Mucosa of descending colon (tissue), 3 donors: Measurements from ENCODE around the gene SH3GL3. TPM values are rescaled to one million over a fixed set of nuclear protein-coding genes. Genes with fewer than 3 reads are reported as not detected.
A peak's percentile ranks its signal among the peaks of the same experiment; 100 is the strongest.

Source experiments
- ATAC-seq: fragments of 200-7000 bp; cut with Tn5 transposase; one replicate; pipeline ENCODE4 v1.9.1; 2020; ENCODE audit warnings: mild to moderate bottlenecking, moderate library complexity
- DNase-seq, 3 donors: peaks; one replicate each; pipeline ENCODE4 v3.0.0-alpha.2; 2020
- H3K36me3 ChIP-seq: fragments of 200-600 bp; one replicate; pipeline ENCODE4 v1.8.0; 2021; ENCODE audit warnings: low read depth, mild to moderate bottlenecking
- H3K4me1 ChIP-seq: fragments of 200-600 bp; one replicate; pipeline ENCODE4 v1.8.0; 2021; ENCODE audit warnings: low read depth, mild to moderate bottlenecking
- H3K4me3 ChIP-seq: fragments of 200-600 bp; one replicate; pipeline ENCODE4 v1.8.0; 2021; ENCODE audit warnings: mild to moderate bottlenecking
- H3K9me3 ChIP-seq: fragments of 200-600 bp; one replicate; pipeline ENCODE4 v1.8.0; 2021; ENCODE audit warnings: mild to moderate bottlenecking
- intact Hi-C, 2 donors: fragments of 100-400 bp; cut with DNase I in 1 of 2; cut with micrococcal nuclease in 1 of 2; formaldehyde crosslinking; loops; one replicate each; pipeline versions ENCODE4 v1.11.0 to v1.11.1; 2022; cut with DNase I, micrococcal nuclease
- long read RNA-seq, 2 donors: library from polyadenylated mRNA; unstranded; transcript quantifications; one replicate each; pipeline ENCODE4 v2.0.0, GENCODE V29; 2019 to 2021
- total RNA-seq, 3 donors: library from RNA; stranded (reverse); fragmentation: NEBNext Ultra II Directional in 2 of 3; extraction: Animal tissue kit (Norgen Biotek cat#: 25700) in 2 of 3; gene quantifications; one replicate each; pipeline versions ENCODE4 v1.2.1 to v1.2.4, GENCODE V29; 2021 to 2023
- TF ChIP-seq, protein P1 (sequence below): fragments of 200-600 bp; IDR thresholded peaks from one replicate; pipeline ENCODE4 v1.8.0; 2022; ENCODE audit warnings: antibody characterized with exemption, mild to moderate bottlenecking
- donor health status: DM: no; HTN: no; CAD: no; lungs with moderate emphysema.
- donor health status: DM: no; HTN: no; CAD: no.
- donor health status: DM: no; HTN: yes; CAD: no.

The SH3GL3 gene, protein sequence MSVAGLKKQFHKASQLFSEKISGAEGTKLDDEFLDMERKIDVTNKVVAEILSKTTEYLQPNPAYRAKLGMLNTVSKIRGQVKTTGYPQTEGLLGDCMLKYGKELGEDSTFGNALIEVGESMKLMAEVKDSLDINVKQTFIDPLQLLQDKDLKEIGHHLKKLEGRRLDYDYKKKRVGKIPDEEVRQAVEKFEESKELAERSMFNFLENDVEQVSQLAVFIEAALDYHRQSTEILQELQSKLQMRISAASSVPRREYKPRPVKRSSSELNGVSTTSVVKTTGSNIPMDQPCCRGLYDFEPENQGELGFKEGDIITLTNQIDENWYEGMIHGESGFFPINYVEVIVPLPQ
- total RNA-seq: 1 to 10 TPM in 1 of 3 donors, not detected in 2; 1.2 TPM
- long read RNA-seq, donor 1, partial matches to known transcripts: 0 of 2 reads
- long read RNA-seq, donor 1, other reads (novel, unspliced or antisense): 1 of 2 reads
- long read RNA-seq, donor 2: 0 reads

DNA sequence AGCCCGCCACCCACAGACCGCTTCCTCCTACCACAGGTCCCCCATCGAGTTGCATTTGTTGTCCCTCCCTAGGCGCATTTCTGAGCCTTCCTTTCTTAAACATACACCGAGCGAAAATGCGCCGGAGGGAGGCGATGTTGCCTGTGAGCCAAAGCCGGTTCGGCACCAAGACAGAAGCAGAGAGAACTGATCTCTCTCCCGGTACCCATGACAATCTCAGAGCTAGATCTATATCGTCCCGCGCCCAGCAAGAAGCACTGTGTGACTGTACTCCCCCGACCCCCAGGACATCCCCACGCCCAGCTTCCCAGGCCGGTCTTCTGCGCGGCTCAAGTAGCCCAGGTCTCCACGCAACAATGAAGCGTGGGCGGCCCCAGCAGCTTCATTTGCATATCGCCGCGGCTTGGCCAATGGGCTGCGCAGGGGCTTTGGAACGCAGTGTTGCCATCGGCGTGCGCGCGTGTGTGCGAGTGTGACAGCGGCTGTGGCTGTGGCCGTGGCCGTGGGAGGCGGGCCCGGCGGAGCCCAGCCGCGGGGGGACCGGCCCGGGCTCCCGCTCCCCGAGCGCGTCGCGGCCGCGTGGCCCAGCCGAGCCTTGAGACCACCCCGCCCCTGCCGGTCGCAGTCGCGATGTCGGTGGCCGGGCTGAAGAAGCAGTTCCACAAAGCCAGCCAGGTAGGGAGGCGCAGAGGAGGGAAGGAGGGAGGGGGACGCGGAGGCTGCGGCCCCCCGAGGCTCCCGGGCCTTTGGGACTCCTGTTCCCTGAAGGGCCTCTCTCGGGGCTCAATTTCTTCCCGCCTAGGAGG is at the start of gene SH3GL3:
Gene SH3GL3 (plus strand): TSS at position 438 of the 806 bp plus-strand sequence. CDS start 193 bp downstream, at position 631.
- Histone ChIP-seq H3K9me3 (no peaks in the 10 kb centered on the region), H3K4me1 (peaks cover 3% of the 10 kb centered on the region), H3K36me3 (no peaks in the 10 kb centered on the region), H3K4me3 (no peak within 1 kb of the TSS)
- ATAC-seq: peak; percentile 92
- intact Hi-C loops: loop anchor here in 1 of 2 donors (10.0 kb wide), 1 partner anchor 108 kb away; no protein-coding TSS in a partner anchor
- peak; percentile 56 to 66 (median 66) for DNase-seq
- TF ChIP-seq, protein P1, sequence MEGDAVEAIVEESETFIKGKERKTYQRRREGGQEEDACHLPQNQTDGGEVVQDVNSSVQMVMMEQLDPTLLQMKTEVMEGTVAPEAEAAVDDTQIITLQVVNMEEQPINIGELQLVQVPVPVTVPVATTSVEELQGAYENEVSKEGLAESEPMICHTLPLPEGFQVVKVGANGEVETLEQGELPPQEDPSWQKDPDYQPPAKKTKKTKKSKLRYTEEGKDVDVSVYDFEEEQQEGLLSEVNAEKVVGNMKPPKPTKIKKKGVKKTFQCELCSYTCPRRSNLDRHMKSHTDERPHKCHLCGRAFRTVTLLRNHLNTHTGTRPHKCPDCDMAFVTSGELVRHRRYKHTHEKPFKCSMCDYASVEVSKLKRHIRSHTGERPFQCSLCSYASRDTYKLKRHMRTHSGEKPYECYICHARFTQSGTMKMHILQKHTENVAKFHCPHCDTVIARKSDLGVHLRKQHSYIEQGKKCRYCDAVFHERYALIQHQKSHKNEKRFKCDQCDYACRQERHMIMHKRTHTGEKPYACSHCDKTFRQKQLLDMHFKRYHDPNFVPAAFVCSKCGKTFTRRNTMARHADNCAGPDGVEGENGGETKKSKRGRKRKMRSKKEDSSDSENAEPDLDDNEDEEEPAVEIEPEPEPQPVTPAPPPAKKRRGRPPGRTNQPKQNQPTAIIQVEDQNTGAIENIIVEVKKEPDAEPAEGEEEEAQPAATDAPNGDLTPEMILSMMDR: no peak

DNA sequence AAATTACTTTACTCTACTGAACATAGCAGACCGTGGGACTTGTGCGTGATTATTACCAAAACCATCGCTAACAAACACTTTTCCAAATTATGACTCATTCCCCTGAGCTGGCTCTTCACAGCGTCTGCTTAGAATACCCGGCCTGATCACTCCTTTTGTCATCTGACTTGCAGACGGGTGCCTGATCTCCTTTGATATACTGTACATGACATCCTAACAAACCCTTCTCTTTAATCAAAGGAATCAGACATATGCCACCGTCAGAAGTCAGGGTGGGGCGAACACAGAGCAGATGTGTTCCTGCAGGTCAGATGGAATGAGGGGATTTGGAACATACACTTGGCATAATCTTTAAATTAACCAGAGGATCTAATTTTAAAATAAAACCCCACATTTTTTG is 48.5 kb upstream of the SH3GL3 start:
- intact Hi-C loops: no loop called here

DNA sequence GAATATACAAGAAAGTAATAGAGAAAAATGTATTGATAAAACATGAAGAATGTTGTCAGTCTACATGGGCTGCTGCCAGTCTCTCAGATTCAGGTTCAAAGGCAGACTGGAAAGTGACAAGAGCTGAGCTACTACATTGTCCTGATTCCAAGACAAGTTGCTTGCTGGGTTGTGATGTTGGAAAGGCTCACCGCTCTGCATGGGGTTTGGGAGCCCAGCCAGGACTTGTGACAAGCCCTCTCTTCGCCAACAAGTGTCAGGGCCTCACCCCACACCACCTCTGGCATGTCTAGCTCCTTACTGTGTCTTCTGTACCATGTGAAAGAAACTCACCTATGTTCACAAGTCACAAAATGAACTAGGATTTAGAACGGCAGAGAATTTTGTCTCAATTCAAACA is 43.0 kb upstream of the SH3GL3 start:
- TF ChIP-seq, protein P1: no peak
- H3K36me3 ChIP-seq: no peaks in the 10 kb centered on the region
- DNase-seq (no peak), ATAC-seq (no peak)
- no peaks in the 10 kb centered on the region for H3K4me1 ChIP-seq
- no peak overlapping the region for H3K4me3 ChIP-seq
- intact Hi-C loops: no loop called here
- H3K9me3 ChIP-seq: no peaks in the 10 kb centered on the region

More for the DNA sequence above, 48.5 kb upstream of the SH3GL3 start:
- H3K4me3 ChIP-seq: no peak overlapping the region
- TF ChIP-seq, protein P1: no peak
- no peaks in the 10 kb centered on the region for H3K9me3 ChIP-seq
- no peaks in the 10 kb centered on the region for H3K36me3 ChIP-seq
- DNase-seq: no peak
- no peak for ATAC-seq
- no peaks in the 10 kb centered on the region for H3K4me1 ChIP-seq

DNA sequence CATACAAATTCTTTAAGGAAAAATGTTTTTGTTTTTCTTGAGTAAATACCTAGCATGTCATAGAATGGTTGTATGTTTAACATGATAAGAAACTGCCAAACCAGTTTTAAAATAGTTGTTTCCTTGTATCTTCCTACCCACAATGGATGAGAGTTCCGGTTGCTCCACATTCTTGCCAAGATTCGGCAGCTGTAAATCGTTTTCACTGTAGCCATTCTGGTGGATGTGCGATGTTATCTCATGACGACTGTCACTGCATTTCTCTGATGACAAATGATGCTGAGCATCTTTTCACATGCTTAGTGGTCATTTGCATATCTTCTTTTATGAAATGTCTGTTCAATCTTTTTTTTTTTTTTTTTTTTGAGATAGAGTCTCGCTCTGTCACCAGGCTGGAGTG is 36.6 kb upstream of the SH3GL3 start:
- no peaks in the 10 kb centered on the region for H3K9me3 ChIP-seq
- ATAC-seq (no peak), DNase-seq (no peak)
- H3K36me3 ChIP-seq: no peaks in the 10 kb centered on the region
- intact Hi-C loops: no loop called here
- no peaks in the 10 kb centered on the region for H3K4me1 ChIP-seq
- H3K4me3 ChIP-seq: no peak overlapping the region
- TF ChIP-seq, protein P1: no peak

DNA sequence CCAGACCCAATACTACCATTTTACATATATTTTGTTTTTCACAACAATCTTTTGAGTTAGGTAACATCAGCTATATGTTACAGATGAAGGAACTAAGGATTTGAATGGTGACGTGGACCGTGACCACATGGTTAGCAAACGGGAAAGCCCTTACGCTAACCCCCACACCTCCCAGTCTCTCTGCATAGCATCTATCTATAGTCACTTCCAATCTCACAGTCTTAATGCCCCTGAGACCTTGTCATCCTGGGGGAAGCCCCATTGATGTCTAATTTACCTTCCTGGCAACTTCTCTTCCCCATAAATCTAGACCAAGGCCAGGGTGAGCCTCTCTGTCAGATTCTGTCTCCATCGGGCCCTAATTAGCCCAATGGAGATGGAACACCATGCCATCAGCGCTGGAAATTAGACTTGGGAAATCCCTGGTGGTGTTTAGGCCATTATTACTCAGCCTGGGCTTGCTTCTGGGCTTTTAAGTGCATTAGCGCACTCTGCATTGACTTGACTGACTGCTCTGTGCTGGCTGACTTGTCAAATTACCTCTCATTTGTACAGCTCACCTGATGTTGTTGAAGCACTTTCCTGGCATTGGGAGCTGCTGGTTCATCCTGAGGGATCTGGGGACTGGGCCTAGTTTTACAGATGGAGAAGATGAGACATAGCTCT is 34.0 kb upstream of the SH3GL3 start:
- ATAC-seq (no peak), DNase-seq (no peak)
- no peak overlapping the region for H3K4me3 ChIP-seq
- no peaks in the 10 kb centered on the region for H3K9me3 ChIP-seq
- H3K36me3 ChIP-seq: no peaks in the 10 kb centered on the region
- intact Hi-C loops: no loop called here
- H3K4me1 ChIP-seq: no peaks in the 10 kb centered on the region
- TF ChIP-seq, protein P1: no peak
